IMR-90 (cell line): ENCODE measurements around the gene IQSEC1. TPM values are rescaled to one million over a fixed set of nuclear protein-coding genes. Genes with fewer than 3 reads are reported as not detected.

Source experiments
- ATAC-seq: fragments of 200-7000 bp; cut with Tn5 transposase; 2 replicates; pipeline ENCODE4 v1.9.1; 2020; ENCODE audit warnings: low read depth, mild to moderate bottlenecking, moderate library complexity
- BruUV-seq: library from RNA; stranded (reverse); fragments of 400-500 nt; replicated peaks from 2 replicates; lab custom pipeline; 2021; lab: Mats Ljungman, UMichigan
- CTCF ChIA-PET: fragments of 300-600 bp; formaldehyde crosslinking; extraction: SDS; loops from one replicate; lab custom pipeline; 2021; ENCODE audit warnings: antibody characterized with exemption; lab: Yijun Ruan, JAX
- POLR2A ChIA-PET: fragments of 300-600 bp; sonication (Branson Sonifier 250); formaldehyde crosslinking; loops from one replicate; lab custom pipeline; 2022; ENCODE audit warnings: antibody characterized with exemption; ENCODE audit not compliant: unreplicated experiment; lab: Charles Lee
- DNase-seq: peaks from one replicate; pipeline ENCODE4 v3.0.0; 2013
- H2AFZ ChIP-seq: replicated peaks from 2 replicates; pipeline ENCODE3; 2013; ENCODE audit warnings: low read length, mild to moderate bottlenecking; ENCODE audit not compliant: poor library complexity
- H2AK5ac ChIP-seq: 2 replicates; pipeline ENCODE4 v1.6.1; 2013; ENCODE audit warnings: low read depth, low read length, inconsistent platforms
- H2AK9ac ChIP-seq: replicated peaks from 2 replicates; pipeline ENCODE3; 2013; ENCODE audit warnings: mild to moderate bottlenecking, low read depth, low read length, moderate library complexity; ENCODE audit not compliant: poor library complexity
- H2BK120ac ChIP-seq: 2 replicates; pipeline ENCODE4 v1.6.1; 2013; ENCODE audit warnings: low read depth, low read length, inconsistent platforms
- H2BK15ac ChIP-seq: 3 replicates; pipeline ENCODE4 v1.6.1; 2013; ENCODE audit warnings: low read depth, low read length, inconsistent platforms
- H2BK20ac ChIP-seq: 2 replicates; pipeline ENCODE4 v1.6.1; 2013; ENCODE audit warnings: low read depth, mild to moderate bottlenecking, inconsistent platforms, low read length, moderate library complexity
- H2BK5ac ChIP-seq: 2 replicates; pipeline ENCODE4 v1.6.1; 2013; ENCODE audit warnings: mild to moderate bottlenecking, low read depth, low read length, inconsistent platforms; ENCODE audit not compliant: poor library complexity, severe bottlenecking
- H3K14ac ChIP-seq: replicated peaks from 2 replicates; pipeline ENCODE4 v1.6.1; 2013; ENCODE audit warnings: low read depth, low read length, inconsistent platforms
- H3K18ac ChIP-seq: 2 replicates; pipeline ENCODE4 v1.6.1; 2013; ENCODE audit warnings: low read depth, low read length, control low read depth
- H3K23ac ChIP-seq: 2 replicates; pipeline ENCODE4 v1.6.1; 2013; ENCODE audit warnings: low read depth, low read length, inconsistent platforms
- H3K27ac ChIP-seq: 2 replicates; pipeline ENCODE4 v1.5.1; 2013; ENCODE audit warnings: mild to moderate bottlenecking, control low read depth, low read length; ENCODE audit not compliant: insufficient read depth
- H3K27me3 ChIP-seq: 2 replicates; pipeline ENCODE4 v1.6.1; 2013; ENCODE audit warnings: low read length; ENCODE audit not compliant: control insufficient read depth, insufficient read depth
- H3K36me3 ChIP-seq: 2 replicates; pipeline ENCODE4 v1.6.1; 2013; ENCODE audit warnings: low read length, mixed read lengths; ENCODE audit not compliant: control insufficient read depth, insufficient read depth
- H3K4ac ChIP-seq: 2 replicates; pipeline ENCODE4 v1.6.1; 2013; ENCODE audit warnings: low read depth, low read length, inconsistent platforms
- H3K4me1 ChIP-seq: 2 replicates; pipeline ENCODE4 v1.6.1; 2013; ENCODE audit warnings: low read length, mixed read lengths; ENCODE audit not compliant: control insufficient read depth, insufficient read depth
- H3K4me2 ChIP-seq: 2 replicates; pipeline ENCODE4 v1.6.1; 2013; ENCODE audit warnings: low read depth, mild to moderate bottlenecking, control low read depth, low read length, moderate library complexity
- H3K4me3 ChIP-seq: 2 replicates; pipeline ENCODE4 v1.5.1; 2013; ENCODE audit warnings: low read depth, mild to moderate bottlenecking, control low read depth, low read length, moderate library complexity; ENCODE audit not compliant: insufficient read depth
- H3K56ac ChIP-seq: 2 replicates; pipeline ENCODE4 v1.6.1; 2013; ENCODE audit warnings: low read length, inconsistent platforms; ENCODE audit not compliant: insufficient read depth; ENCODE audit errors: extremely low read depth
- H3K79me1 ChIP-seq, 2 experiments: 2 replicates each; pipeline ENCODE4 v1.6.1; 2013; ENCODE audit warnings: low read length in 2 of 2, inconsistent platforms in 1 of 2, low read depth in 1 of 2
- H3K9ac ChIP-seq: 2 replicates; pipeline ENCODE4 v1.6.1; 2013; ENCODE audit warnings: low read depth, low read length, control low read depth
- H3K9me1 ChIP-seq: 2 replicates; pipeline ENCODE4 v1.6.1; 2013; ENCODE audit warnings: low read length, inconsistent platforms; ENCODE audit not compliant: insufficient read depth
- H3K9me3 ChIP-seq: 2 replicates; pipeline ENCODE4 v1.6.1; 2013; ENCODE audit warnings: low read length; ENCODE audit not compliant: control insufficient read depth, insufficient read depth
- H4K20me1 ChIP-seq: 2 replicates; pipeline ENCODE4 v1.6.1; 2013; ENCODE audit warnings: low read length, inconsistent platforms; ENCODE audit not compliant: insufficient read depth
- H4K5ac ChIP-seq: 2 replicates; pipeline ENCODE4 v1.6.1; 2013; ENCODE audit warnings: mild to moderate bottlenecking, low read depth, low read length, control low read depth
- H4K8ac ChIP-seq, 2 experiments: 2 replicates each; pipeline ENCODE4 v1.6.1; 2013; ENCODE audit warnings: low read depth in 2 of 2, low read length in 2 of 2, control low read depth in 1 of 2, inconsistent platforms in 1 of 2
- H4K91ac ChIP-seq: 2 replicates; pipeline ENCODE4 v1.6.1; 2013; ENCODE audit warnings: low read depth, low read length, inconsistent platforms; ENCODE audit not compliant: insufficient read depth
- BHLHE40 ChIP-seq: fragments of 150-350 bp; IDR thresholded peaks from 2 replicates; pipeline ENCODE4 v1.6.1; 2016; ENCODE audit warnings: mild to moderate bottlenecking, low read depth, low read length
- CEBPB ChIP-seq: IDR thresholded peaks from 2 replicates; pipeline ENCODE4 v1.6.1; 2012; ENCODE audit warnings: low read depth, low read length, improper control_type of control experiment
- MXI1 ChIP-seq: IDR thresholded peaks from 2 replicates; pipeline ENCODE4 v1.6.1; 2012; ENCODE audit warnings: low read depth, mild to moderate bottlenecking, low read length, moderate library complexity, borderline replicate concordance
- POLR2A ChIP-seq: IDR thresholded peaks from 2 replicates; pipeline ENCODE4 v1.6.1; 2012; ENCODE audit warnings: mild to moderate bottlenecking, low read depth, low read length
- RAD21 ChIP-seq: IDR thresholded peaks from 2 replicates; pipeline ENCODE4 v1.6.1; 2012; ENCODE audit warnings: low read length, improper control_type of control experiment
- RCOR1 ChIP-seq: IDR thresholded peaks from 2 replicates; pipeline ENCODE4 v1.6.1; 2012; ENCODE audit warnings: mild to moderate bottlenecking, low read length, improper control_type of control experiment; ENCODE audit not compliant: insufficient replicate concordance
- SMC3 ChIP-seq: fragments of 150-350 bp; IDR thresholded peaks from 2 replicates; pipeline ENCODE4 v1.6.1; 2016; ENCODE audit warnings: low read depth, mild to moderate bottlenecking, antibody characterized with exemption, low read length, moderate library complexity
- USF2 ChIP-seq: fragments of 150-350 bp; IDR thresholded peaks from 2 replicates; pipeline ENCODE4 v1.6.1; 2017; ENCODE audit warnings: mild to moderate bottlenecking, antibody characterized with exemption, low read length, low read depth
- WGBS, 2 experiments: methylation state at CpG; one replicate each; pipeline versions ENCODE4 v1.1.5 to v1.1.7; 2013; ENCODE audit warnings: missing lambda C conversion rate in 2 of 2; ENCODE audit not compliant: insufficient read length in 1 of 2; ENCODE audit errors: extremely low coverage in 2 of 2; 5-methylcytosine and 5-hydroxymethylcytosine counted together
- dilution Hi-C: fragments of 300-500 bp; cut with HindIII; formaldehyde crosslinking; loops from one replicate; pipeline ENCODE4 v1.14.3; 2018; ENCODE audit warnings: low sequenced_read_pairs; ENCODE audit not compliant: unreplicated experiment
- in situ Hi-C: fragments of 300-500 bp; cut with MboI; formaldehyde crosslinking; loops from 3 replicates; pipeline ENCODE4 v1.14.3; 2019; ENCODE audit warnings: low sequenced_read_pairs, inconsistent platforms, mixed read lengths
- intact Hi-C: fragments of 100-400 bp; cut with micrococcal nuclease; formaldehyde crosslinking; loops from 2 replicates; pipeline ENCODE4 v1.10.0; 2022
- polyA plus RNA-seq, 3 experiments: library from polyadenylated mRNA; depleted of rRNA; stranded (reverse); fragments of >200 nt; gene quantifications; 2 replicates each; pipeline ENCODE4 v1.2.3, GENCODE V29; 2012; ENCODE audit warnings: low replicate concordance in 1 of 3
- total RNA-seq: library from RNA; depleted of rRNA; stranded (reverse); fragments of >200 nt; gene quantifications from 2 replicates; pipeline ENCODE4 v1.2.3, GENCODE V29; 2012

The IQSEC1 gene
- total and polyA plus RNA-seq, 2 of the 4 experiments (the other 2 are of a cell fraction) = 5.9 to 11.9 TPM

- H4K20me1 ChIP-seq = no peaks in the 10 kb centered on the region
- no peak overlapping the region for H2BK5ac ChIP-seq
- no peak overlapping the region for H3K56ac ChIP-seq
- no peak overlapping the region for H3K27ac ChIP-seq
- no peak for DNase-seq
- in situ Hi-C loops = no loop called here
- 40% methylated on average over 1 of the region's 12 CpGs; no CpG with 5 or more reads in 1 of the 2 experiments for WGBS, 2 experiments
- H3K27me3 ChIP-seq = peaks cover 21% of the 10 kb centered on the region
- no peak overlapping the region for H2AK5ac ChIP-seq
- H3K4me2 ChIP-seq = no peak overlapping the region
- H3K79me1 ChIP-seq = no peaks in the 10 kb centered on the region
- dilution Hi-C loops = no loop called here
- H4K91ac ChIP-seq = no peak overlapping the region
- BruUV-seq = no TSS peak
- no peak overlapping the region for H4K8ac ChIP-seq
- H4K5ac ChIP-seq = no peak overlapping the region
- H3K18ac ChIP-seq = no peak overlapping the region
- ChIA-PET POLR2A (no interaction called here), CTCF (no interaction called here)
- H3K9me3 ChIP-seq = no peaks in the 10 kb centered on the region
- no peak overlapping the region for H2BK15ac ChIP-seq
- no peaks in the 10 kb centered on the region for H3K4me1 ChIP-seq
- H3K36me3 ChIP-seq = no peaks in the 10 kb centered on the region
- H2BK120ac ChIP-seq = no peak overlapping the region
- no peak overlapping the region for H3K23ac ChIP-seq
- peak overlapping the region; percentile 33 for H2AFZ ChIP-seq
- TF ChIP-seq MXI1 = no peak
- TF ChIP-seq POLR2A = no peak
- TF ChIP-seq RAD21 = no peak
- TF ChIP-seq RCOR1 = no peak
- TF ChIP-seq USF2 = no peak
- no peak for TF ChIP-seq BHLHE40
- TF ChIP-seq CEBPB = no peak
- TF ChIP-seq SMC3 = no peak
- H3K4me3 ChIP-seq = no peak overlapping the region
- H2BK20ac ChIP-seq = no peak overlapping the region
- no peak overlapping the region for H3K14ac ChIP-seq
- intact Hi-C loops = no loop called here
- no peak for ATAC-seq
- no peak overlapping the region for H2AK9ac ChIP-seq
- no peak overlapping the region for H3K4ac ChIP-seq
- no peak overlapping the region for H3K9ac ChIP-seq
- no peaks in the 10 kb centered on the region for H3K9me1 ChIP-seq
These were observed 35.6 kb upstream of the IQSEC1 start for GRCh38 chr3:13108861-13109260.
